LNCAP (cell line): ENCODE measurements around the gene AGPAT3.

Experiments
- CTCF ChIP-seq: fragments of 450-650 bp; IDR thresholded peaks from 2 replicates; pipeline ENCODE4 v1.5.1; 2017; ENCODE audit warnings: mild to moderate bottlenecking

Gene AGPAT3

GRCh38 chr21:44013380-44014088, 148.5 kb downstream of the AGPAT3 start:
- no peak for TF ChIP-seq CTCF

- TF ChIP-seq CTCF, result no peak
Observed at GRCh38 chr21:44017601-44018000, 152.6 kb downstream of the AGPAT3 start.

GRCh38 chr21:44018127-44018526, 153.1 kb downstream of the AGPAT3 start:
- TF ChIP-seq CTCF, result no peak

GRCh38 chr21:44018813-44019567, 154.0 kb downstream of the AGPAT3 start:
- TF ChIP-seq CTCF, result no peak

- TF ChIP-seq CTCF, result no peak
Observed at GRCh38 chr21:44019568-44019958, 154.5 kb downstream of the AGPAT3 start.

GRCh38 chr21:44020551-44020950, 155.5 kb downstream of the AGPAT3 start:
- TF ChIP-seq CTCF, result no peak

- TF ChIP-seq CTCF, result no peak
Observed at GRCh38 chr21:44021064-44021463, 156.0 kb downstream of the AGPAT3 start.
